Spleen (tissue), 7 donors: ENCODE results near the gene TOB2.
A peak's percentile ranks its signal among the peaks of the same experiment; 100 is the strongest.

Experiments used
- CTCF ChIP-seq, 11 experiments: fragments of 200-600 bp in 7 of 11; fragments of 450-650 bp in 4 of 11; sonication (generic) in 4 of 11; IDR thresholded peaks in 8 of 11; conservative IDR thresholded peaks in 3 of 11; 1 replicate in 7 of 11; 2 replicates in 4 of 11; pipeline versions ENCODE4 v1.4.0 to v1.8.0; 2016 to 2021; ENCODE audit warnings: antibody characterized with exemption in 11 of 11, inconsistent platforms in 4 of 11, mild to moderate bottlenecking in 1 of 11
- POLR2AphosphoS5 ChIP-seq, 3 donors: sonication (generic); formaldehyde crosslinking; IDR thresholded peaks; one replicate each; pipeline ENCODE4 v1.5.1; 2017; ENCODE audit warnings: antibody characterized with exemption in 3 of 3
- donor health status: DM: no; HTN: no; CAD: no; lungs with moderate emphysema.
- donor health status: DM: no; HTN: no; CAD: no.
- donor health status: DM: no; HTN: no; CAD: no.

- TF ChIP-seq CTCF (IDR thresholded peaks at IDR 0.05 in 8 of 11, conservative IDR thresholded peaks at IDR 0.05 in 3 of 11) (no peak), POLR2AphosphoS5 (IDR thresholded peaks at IDR 0.05) (peak; percentile 24 to 58 (median 41))
Observed at GRCh38 chr22:41431656-41432055, 14.9 kb downstream of the TOB2 start.
